GM23338 (cell line): Measurements from ENCODE around the gene PPP1R7. TPM values are rescaled to one million over a fixed set of nuclear protein-coding genes. Genes with fewer than 3 reads are reported as not detected.
A peak's percentile ranks its signal among the peaks of the same experiment; 100 is the strongest.

ENCODE experiments used
- ATAC-seq: fragments of 200-7000 bp; cut with Tn5 transposase; 3 replicates; pipeline ENCODE4 v1.9.1; 2020
- DNase-seq: peaks from one replicate; pipeline ENCODE4 v3.0.0-alpha.2; 2015; ENCODE audit warnings: low spot score
- H2AFZ ChIP-seq: fragments of 200-600 bp; sonication (generic); 2 replicates; pipeline ENCODE4 v1.8.0; 2016; ENCODE audit warnings: antibody characterized with exemption, mild to moderate bottlenecking, moderate library complexity
- H3F3A ChIP-seq: fragments of 200-600 bp; sonication (generic); replicated peaks from 2 replicates; pipeline ENCODE4 v1.8.0; 2017; ENCODE audit warnings: antibody characterized with exemption, mixed run types, low read depth
- H3K27ac ChIP-seq: fragments of 200-600 bp; sonication (generic); 2 replicates; pipeline ENCODE4 v1.6.1; 2016; ENCODE audit warnings: low read depth
- H3K27me3 ChIP-seq: fragments of 200-600 bp; sonication (generic); 2 replicates; pipeline ENCODE4 v1.8.0; 2016; ENCODE audit warnings: mild to moderate bottlenecking, mixed run types, moderate library complexity; ENCODE audit not compliant: insufficient read depth
- H3K36me3 ChIP-seq: fragments of 200-600 bp; sonication (generic); 2 replicates; pipeline ENCODE4 v1.8.0; 2016; ENCODE audit warnings: mild to moderate bottlenecking; ENCODE audit not compliant: insufficient read depth
- H3K4me1 ChIP-seq: fragments of 200-600 bp; sonication (generic); 2 replicates; pipeline ENCODE4 v1.8.0; 2016; ENCODE audit warnings: mild to moderate bottlenecking, moderate library complexity; ENCODE audit not compliant: insufficient read depth
- H3K4me2 ChIP-seq: fragments of 200-600 bp; sonication (generic); 2 replicates; pipeline ENCODE4 v1.7.1; 2017; ENCODE audit warnings: mixed run types
- H3K4me3 ChIP-seq: fragments of 200-600 bp; sonication (generic); 2 replicates; pipeline ENCODE4 v1.6.1; 2016; ENCODE audit warnings: mixed run types
- H3K79me2 ChIP-seq: fragments of 200-600 bp; sonication (generic); replicated peaks from 2 replicates; pipeline ENCODE4 v1.8.0; 2017; ENCODE audit warnings: mild to moderate bottlenecking; ENCODE audit not compliant: insufficient read depth
- H3K9me2 ChIP-seq: fragments of 200-600 bp; sonication (generic); 2 replicates; pipeline ENCODE4 v1.8.0; 2017; ENCODE audit not compliant: insufficient read depth
- H4K20me1 ChIP-seq: fragments of 200-600 bp; sonication (generic); replicated peaks from 2 replicates; pipeline ENCODE4 v1.8.0; 2017; ENCODE audit warnings: mild to moderate bottlenecking; ENCODE audit not compliant: insufficient read depth
- H3K27ac Mint-ChIP-seq: 2 replicates; pipeline ENCODE4 v1.8.0; 2020; ENCODE audit warnings: inconsistent platforms, mild to moderate bottlenecking, moderate library complexity, mixed read lengths
- H3K27me3 Mint-ChIP-seq: 3 replicates; pipeline ENCODE4 v1.8.0; 2022; ENCODE audit warnings: low read depth, mild to moderate bottlenecking, moderate library complexity, mixed read lengths, inconsistent platforms; ENCODE audit not compliant: insufficient read depth, poor library complexity
- H3K36me3 Mint-ChIP-seq: 3 replicates; pipeline ENCODE4 v1.8.0; 2021; ENCODE audit warnings: low read depth, mild to moderate bottlenecking, inconsistent platforms, moderate library complexity, mixed read lengths
- H3K4me1 Mint-ChIP-seq: 3 replicates; pipeline ENCODE4 v1.8.0; 2020; ENCODE audit warnings: mild to moderate bottlenecking, inconsistent platforms, mixed read lengths
- H3K4me3 Mint-ChIP-seq: 3 replicates; pipeline ENCODE4 v1.8.0; 2021; ENCODE audit warnings: moderate library complexity, mild to moderate bottlenecking, inconsistent platforms, mixed read lengths
- H3K9me3 Mint-ChIP-seq: 3 replicates; pipeline ENCODE4 v1.8.0; 2020; ENCODE audit warnings: moderate library complexity, mild to moderate bottlenecking, inconsistent platforms, mixed read lengths
- CREB1 ChIP-seq: fragments of 250-450 bp; sonication (Bioruptor Pico); IDR thresholded peaks from 2 replicates; pipeline ENCODE4 v1.5.0; 2020; ENCODE audit warnings: low read depth, mild to moderate bottlenecking, moderate library complexity
- ETS1 ChIP-seq: IDR thresholded peaks from 2 replicates; pipeline ENCODE4 v1.6.1; 2016; ENCODE audit warnings: antibody characterized with exemption
- EZH2 ChIP-seq: fragments of 200-600 bp; sonication (generic); IDR thresholded peaks from one replicate; pipeline ENCODE4 v1.8.0; 2017; ENCODE audit warnings: antibody characterized with exemption, mild to moderate bottlenecking, low read depth; ENCODE audit not compliant: unreplicated experiment
- EZH2phosphoT487 ChIP-seq: fragments of 200-600 bp; sonication (generic); IDR thresholded peaks from one replicate; pipeline ENCODE4 v1.8.1; 2018; ENCODE audit warnings: antibody characterized with exemption; ENCODE audit not compliant: unreplicated experiment
- JUNB ChIP-seq: IDR thresholded peaks from one replicate; pipeline ENCODE4 v1.6.1; 2016; ENCODE audit warnings: antibody characterized with exemption; ENCODE audit not compliant: unreplicated experiment
- NANOG ChIP-seq: IDR thresholded peaks from 2 replicates; pipeline ENCODE4 v1.6.1; 2016; ENCODE audit warnings: antibody characterized with exemption, borderline replicate concordance
- POLR2AphosphoS5 ChIP-seq: IDR thresholded peaks from 2 replicates; pipeline ENCODE4 v1.6.1; 2016; ENCODE audit warnings: antibody characterized with exemption, low read depth
- REST ChIP-seq: IDR thresholded peaks from one replicate; pipeline ENCODE4 v1.6.1; 2018; ENCODE audit warnings: antibody characterized with exemption; ENCODE audit not compliant: unreplicated experiment
- STAT1 ChIP-seq: IDR thresholded peaks from one replicate; pipeline ENCODE4 v1.6.1; 2016; ENCODE audit warnings: antibody characterized with exemption; ENCODE audit not compliant: unreplicated experiment
- ZNF331 ChIP-seq: fragments of 250-450 bp; sonication (Bioruptor Pico); IDR thresholded peaks from 2 replicates; pipeline ENCODE4 v1.5.0; 2020; ENCODE audit warnings: low read depth, mild to moderate bottlenecking, moderate library complexity
- ZNF462 ChIP-seq: fragments of 250-450 bp; sonication (Bioruptor Pico); IDR thresholded peaks from 2 replicates; pipeline ENCODE4 v1.5.0; 2020; ENCODE audit warnings: mild to moderate bottlenecking, moderate library complexity
- long read RNA-seq: library from polyadenylated mRNA; unstranded; transcript quantifications from one replicate; pipeline ENCODE4 v2.0.0, GENCODE V29; 2020; ENCODE audit not compliant: unreplicated experiment
- polyA plus RNA-seq: library from polyadenylated mRNA; unstranded; fragments of >200 nt; fragmentation: Nextera tagmentation; extraction: Ambion mirVana; gene quantifications from 2 replicates; pipeline ENCODE4 v1.2.1, GENCODE V29; 2016
- total RNA-seq: library from RNA; depleted of rRNA; stranded (reverse); fragments of >200 nt; shearing (Covaris generic); gene quantifications from 2 replicates; pipeline ENCODE4 v1.2.3, GENCODE V29; 2014; rRNA removed
- TF ChIP-seq, protein P1 (sequence below), 2 experiments: fragments of 200-600 bp in 1 of 2; sonication (generic) in 1 of 2; conservative IDR thresholded peaks; 2 replicates each; pipeline versions ENCODE4 v1.5.1 to v1.6.1; 2016 to 2017; ENCODE audit warnings: antibody characterized with exemption in 2 of 2, low read depth in 2 of 2, mild to moderate bottlenecking in 2 of 2, moderate library complexity in 1 of 2

The PPP1R7 gene
- total RNA-seq (48.2 and 60.2 TPM in 2 replicates), polyA plus RNA-seq (94.3 and 98.6 TPM in 2 replicates)
- long read RNA-seq, transcript PPP1R7-206 (9 exons, 965 nt): minor isoform, 11 of 42 reads
- long read RNA-seq, transcript PPP1R7-201 (10 exons, 2,386 nt): major isoform, 17 of 42 reads
- long read RNA-seq, partial matches to known transcripts: 3 of 42 reads
- long read RNA-seq, other reads (novel, unspliced or antisense): 5 of 42 reads

DNA sequence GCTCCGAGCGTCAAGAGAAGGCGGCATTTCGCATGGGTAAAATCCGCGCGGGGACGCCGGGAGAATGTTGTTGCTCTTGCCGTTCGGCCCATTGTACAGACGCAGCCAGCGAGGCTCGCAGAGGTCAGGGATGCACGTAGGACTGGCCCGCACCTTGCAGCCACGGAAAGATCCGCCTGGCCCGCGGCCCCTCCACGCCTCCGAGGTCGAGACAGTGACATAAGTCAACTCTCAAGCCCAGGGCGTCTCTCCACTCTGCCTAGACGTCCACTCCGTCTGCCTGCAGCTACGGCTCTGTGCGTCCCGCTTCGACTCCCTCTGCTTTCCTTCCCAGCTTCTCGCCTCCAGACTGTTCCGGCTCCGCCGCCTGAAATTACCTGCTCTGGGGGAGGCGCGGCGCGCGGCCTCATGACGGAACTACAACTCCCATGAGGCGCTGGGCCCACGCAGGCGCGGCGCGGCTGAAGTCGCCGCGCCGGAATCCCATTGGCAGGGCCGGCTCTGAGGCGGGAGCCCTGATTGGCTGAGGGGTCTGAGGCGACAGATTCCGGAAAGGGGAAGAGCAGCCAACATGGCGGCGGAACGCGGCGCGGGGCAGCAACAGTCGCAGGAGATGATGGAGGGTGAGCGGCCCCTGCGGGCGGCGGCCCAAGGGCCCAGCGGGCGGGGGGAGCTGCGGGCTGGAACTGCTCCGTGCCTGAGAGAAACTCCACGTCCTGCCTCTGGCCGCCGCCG, at the start of gene PPP1R7:
TSS of gene PPP1R7 (plus strand) at position 543 of the 735 bp plus-strand sequence. CDS start at position 572, 29 bp downstream.
- Histone ChIP-seq H3K9me2 (no peaks in the 10 kb centered on the region), H3K4me1 (peaks cover 26% of the 10 kb centered on the region), H3K79me2 (peaks cover 58% of the 10 kb centered on the region), H3K27ac (no peak within 1 kb of the TSS), H2AFZ (peak within 1 kb of the TSS; percentile 99), H3K36me3 (no peaks in the 10 kb centered on the region), H3F3A (0 out of 2 replicates have a peak, but pooled peaks cover 6% of the 10 kb centered on the region), H3K4me2 (peak within 1 kb of the TSS; percentile 93), H3K4me3 (peak within 1 kb of the TSS; percentile 81), H3K27me3 (no peaks in the 10 kb centered on the region), H4K20me1 (peaks cover 27% of the 10 kb centered on the region)
- H3K36me3 Mint-ChIP-seq: peaks cover 11% of the 10 kb centered on the region
- DNase-seq (peak; percentile 98), ATAC-seq (peak; percentile 77)
- H3K27me3 Mint-ChIP-seq: peaks cover 14% of the 10 kb centered on the region
- peaks cover 27% of the 10 kb centered on the region for H3K4me1 Mint-ChIP-seq
- H3K27ac Mint-ChIP-seq: peak within 1 kb of the TSS; percentile 85
- H3K9me3 Mint-ChIP-seq: no peaks in the 10 kb centered on the region; the same call in 2 of the 3 replicates
- TF ChIP-seq, protein P1, sequence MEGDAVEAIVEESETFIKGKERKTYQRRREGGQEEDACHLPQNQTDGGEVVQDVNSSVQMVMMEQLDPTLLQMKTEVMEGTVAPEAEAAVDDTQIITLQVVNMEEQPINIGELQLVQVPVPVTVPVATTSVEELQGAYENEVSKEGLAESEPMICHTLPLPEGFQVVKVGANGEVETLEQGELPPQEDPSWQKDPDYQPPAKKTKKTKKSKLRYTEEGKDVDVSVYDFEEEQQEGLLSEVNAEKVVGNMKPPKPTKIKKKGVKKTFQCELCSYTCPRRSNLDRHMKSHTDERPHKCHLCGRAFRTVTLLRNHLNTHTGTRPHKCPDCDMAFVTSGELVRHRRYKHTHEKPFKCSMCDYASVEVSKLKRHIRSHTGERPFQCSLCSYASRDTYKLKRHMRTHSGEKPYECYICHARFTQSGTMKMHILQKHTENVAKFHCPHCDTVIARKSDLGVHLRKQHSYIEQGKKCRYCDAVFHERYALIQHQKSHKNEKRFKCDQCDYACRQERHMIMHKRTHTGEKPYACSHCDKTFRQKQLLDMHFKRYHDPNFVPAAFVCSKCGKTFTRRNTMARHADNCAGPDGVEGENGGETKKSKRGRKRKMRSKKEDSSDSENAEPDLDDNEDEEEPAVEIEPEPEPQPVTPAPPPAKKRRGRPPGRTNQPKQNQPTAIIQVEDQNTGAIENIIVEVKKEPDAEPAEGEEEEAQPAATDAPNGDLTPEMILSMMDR (conservative IDR thresholded peaks at IDR 0.05; ENCODE audit: low read depth in 2 of 2): no peak
- TF ChIP-seq EZH2 (no peak), POLR2AphosphoS5 (peak; percentile 70), ZNF331 (CRISPR knock-in tag) (no peak), REST (no peak), NANOG (no peak), EZH2phosphoT487 (no peak), JUNB (no peak), ZNF462 (no peak), STAT1 (no peak), ETS1 (peak; percentile 75), CREB1 (CRISPR knock-in tag) (peak; percentile 87)
- H3K4me3 Mint-ChIP-seq: peak within 1 kb of the TSS; percentile 94
